NOMO-1 (cell line): ENCODE data around the gene FBLN1.
"Not testable (repeated sequence)": the region's sequence is repeated elsewhere in the genome, so short reads cannot be mapped to it uniquely, and the experiment has no call there.

ENCODE experiments used
- DNase-seq, 2 experiments: peaks; one replicate each; lab custom pipeline; 2025; ENCODE audit not compliant: unreplicated experiment in 2 of 2; lab: John Stamatoyannopoulos, UW

Gene FBLN1

DNA sequence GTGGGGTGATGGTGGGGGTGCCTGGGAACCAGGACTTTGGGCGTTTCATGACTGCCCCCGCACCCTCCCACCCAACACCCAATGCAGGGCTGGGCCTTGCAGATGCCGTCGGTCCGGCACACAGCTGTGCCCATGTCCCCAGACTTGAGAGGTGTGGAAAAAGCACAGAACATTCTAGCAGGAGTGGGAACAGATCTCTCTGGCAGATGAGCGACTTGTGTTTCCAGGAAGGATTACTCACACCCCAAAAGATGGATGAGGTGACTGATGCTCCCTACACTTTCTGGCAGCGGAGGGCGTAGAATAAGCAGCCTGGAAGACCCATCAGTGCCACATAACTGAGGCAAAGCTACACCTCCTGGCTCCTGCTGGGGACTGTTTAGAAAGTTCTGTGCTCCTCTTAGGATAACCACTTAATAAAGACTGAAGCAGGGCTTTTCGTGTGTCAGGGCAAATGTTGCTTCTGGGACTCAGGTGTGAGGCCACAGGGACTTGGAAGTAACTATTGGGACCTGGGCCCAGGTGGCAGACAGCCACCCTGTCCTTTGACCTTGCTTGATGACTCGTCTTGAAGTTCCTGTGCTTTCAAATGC lies 24.2 kb downstream of the FBLN1 start:
- no peak for DNase-seq

DNA sequence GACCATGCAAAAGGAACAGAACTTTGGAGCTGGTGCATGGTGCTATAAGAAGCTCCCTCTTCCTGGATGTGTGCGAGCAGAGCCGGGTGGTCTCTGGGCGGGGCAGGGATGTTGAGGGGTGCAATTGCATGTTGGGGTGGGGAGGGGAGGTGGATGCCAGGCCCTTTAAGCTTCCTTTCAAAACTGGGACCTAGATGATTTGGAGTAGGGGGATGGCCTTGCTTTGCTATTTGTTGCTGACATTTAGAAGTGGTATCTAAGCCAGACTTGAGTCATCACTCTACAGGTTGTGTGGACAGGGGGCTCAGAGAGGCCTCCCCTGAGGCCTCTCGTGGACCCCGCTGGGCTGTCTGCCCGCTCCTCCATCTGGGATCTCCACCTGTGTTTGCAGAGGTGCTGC lies 24.8 kb downstream of the FBLN1 start:
- DNase-seq: no peak

DNA sequence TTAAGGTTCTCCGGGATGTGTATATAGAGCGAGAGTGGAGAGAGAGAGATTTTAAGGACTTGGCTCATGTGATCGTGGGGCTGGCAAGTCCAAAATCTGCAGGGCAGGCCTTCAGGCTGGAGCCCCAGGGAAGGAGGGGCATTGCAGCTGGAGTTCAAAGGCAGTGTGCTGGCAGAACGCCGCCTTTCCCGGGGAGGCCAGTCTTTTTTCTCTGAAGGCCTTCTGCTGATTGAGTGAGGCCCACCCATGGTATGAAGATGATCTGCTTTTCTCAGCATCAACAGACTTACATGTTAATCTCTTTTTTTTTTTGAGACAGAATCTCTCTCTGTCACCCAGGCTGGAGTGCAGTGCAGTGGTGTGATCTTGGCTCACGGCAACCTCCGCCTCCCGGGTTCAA lies 25.4 kb downstream of the FBLN1 start:
- DNase-seq: no peak

DNA sequence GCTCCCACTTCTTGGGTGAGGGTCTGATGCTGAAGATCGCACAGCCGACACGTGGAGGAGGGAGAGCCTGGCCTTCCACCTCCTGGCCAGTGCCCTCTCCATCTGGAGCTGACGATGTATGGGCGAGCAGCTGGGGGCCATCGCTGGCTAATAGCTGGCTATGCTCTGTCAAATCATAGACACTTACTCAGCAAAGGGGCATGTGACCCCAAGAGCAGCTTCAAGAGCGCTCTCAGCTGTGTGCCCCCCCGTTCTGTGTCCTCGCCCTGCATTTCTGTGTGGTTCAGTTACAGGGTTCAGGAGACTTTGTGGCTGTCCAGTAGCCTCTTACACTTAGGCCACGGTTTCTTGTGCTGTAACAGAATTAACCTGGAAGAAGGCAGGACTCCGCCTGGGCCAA lies 26.4 kb downstream of the FBLN1 start:
- no peak for DNase-seq

DNA sequence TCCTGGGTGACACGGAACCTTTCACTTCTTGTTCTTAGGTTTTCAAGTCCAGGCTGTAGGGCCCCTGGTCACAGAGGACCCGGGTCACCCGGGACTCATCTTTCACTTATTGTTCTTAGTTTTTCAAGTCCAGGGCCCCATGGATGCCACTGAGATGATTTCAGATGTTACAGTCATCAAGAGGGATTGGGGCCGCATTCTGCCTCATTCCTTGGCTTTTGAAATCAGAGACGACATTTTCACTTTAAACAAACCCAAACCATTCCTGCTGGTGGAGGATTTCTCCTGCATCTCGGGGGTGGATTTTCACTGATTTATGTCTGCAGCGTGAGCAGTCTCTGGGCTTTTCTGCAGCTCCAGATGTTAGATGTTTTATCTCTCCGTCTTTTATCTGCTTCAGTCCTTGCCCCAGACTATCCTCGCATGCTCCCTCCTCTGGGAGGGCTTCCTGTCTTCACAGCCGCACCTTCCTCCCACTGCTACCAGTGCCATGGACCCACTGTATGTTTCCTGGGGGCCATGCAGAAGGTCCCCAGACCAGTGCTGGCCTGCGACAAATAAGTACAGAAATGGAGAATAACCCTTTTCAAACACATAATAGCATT lies 27.4 kb downstream of the FBLN1 start:
- no peak for DNase-seq

DNA sequence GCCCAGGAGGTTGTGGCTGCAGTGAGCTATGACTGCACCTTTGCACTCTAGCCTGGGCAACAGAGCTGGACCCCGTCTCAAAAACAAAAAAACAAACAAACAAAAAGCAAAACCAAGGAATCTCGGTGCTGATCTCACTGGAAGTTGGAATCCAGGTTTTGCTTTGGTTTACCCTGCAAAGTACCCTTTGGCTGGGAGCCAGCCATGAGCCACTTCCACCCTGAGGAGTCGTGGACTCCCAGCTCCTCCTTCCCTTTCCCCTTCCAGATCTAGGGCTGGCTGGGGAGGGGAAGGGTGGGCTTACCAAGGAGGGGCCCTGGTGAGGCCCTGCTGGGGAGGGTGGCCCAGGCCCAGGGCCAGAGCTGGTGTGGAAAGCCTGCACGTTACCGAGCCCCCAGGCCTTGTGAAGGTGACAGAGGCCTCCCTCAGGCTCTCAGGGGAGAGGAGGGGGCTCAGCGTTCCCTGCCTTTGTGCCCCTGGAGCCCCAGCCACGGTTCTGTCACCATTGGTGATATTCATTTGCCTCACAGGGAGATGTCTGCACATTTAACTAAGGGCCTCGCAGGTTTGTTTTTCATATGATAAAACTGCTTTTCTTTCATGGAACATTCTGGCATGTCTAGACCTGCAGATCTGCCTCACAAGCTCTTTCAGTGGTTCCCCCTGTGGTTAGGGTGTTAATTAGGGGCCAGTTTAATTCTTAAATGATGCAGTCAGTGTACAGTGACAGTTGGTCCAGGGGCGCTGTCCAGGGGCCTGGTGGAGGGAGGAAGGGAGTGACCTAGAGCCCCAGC lies 29.0 kb downstream of the FBLN1 start:
- no peak for DNase-seq

DNA sequence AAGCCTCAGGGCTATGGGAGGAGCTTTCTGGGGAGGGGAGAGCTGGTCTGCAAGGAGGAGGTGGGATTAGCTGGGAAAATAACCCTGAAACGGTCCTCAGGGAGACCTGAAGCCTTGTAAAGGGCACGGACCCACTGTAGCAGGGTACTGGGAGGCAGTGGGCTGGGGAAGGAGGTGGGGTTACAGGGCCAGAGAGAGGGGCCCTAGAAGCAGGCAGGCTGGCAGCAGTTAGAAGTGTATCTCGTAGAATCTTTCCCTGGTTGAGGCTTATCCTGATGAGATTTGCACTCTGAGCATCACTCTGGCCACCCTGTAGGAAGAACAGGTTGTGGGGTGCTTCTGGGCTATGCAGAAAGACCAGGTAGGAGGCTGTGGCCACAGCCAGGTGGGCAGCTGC lies 29.6 kb downstream of the FBLN1 start:
- no peak for DNase-seq

DNA sequence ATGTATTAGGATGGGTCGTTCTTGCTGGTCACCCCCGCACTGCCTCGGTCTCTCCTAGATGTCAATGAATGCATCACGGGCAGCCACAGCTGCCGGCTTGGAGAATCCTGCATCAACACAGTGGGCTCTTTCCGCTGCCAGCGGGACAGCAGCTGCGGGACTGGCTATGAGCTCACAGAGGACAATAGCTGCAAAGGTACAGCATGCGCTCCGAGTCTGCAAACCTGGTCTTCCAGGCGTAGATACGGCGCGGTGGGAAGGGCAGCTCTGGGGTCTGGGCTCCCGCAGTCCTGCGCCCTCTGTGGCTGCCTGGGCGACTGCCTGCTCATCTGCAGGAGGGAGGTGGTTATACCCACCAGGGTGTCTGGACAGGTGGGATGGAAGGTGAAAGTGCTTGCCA lies 31.0 kb downstream of the FBLN1 start:
- no peak for DNase-seq

DNA sequence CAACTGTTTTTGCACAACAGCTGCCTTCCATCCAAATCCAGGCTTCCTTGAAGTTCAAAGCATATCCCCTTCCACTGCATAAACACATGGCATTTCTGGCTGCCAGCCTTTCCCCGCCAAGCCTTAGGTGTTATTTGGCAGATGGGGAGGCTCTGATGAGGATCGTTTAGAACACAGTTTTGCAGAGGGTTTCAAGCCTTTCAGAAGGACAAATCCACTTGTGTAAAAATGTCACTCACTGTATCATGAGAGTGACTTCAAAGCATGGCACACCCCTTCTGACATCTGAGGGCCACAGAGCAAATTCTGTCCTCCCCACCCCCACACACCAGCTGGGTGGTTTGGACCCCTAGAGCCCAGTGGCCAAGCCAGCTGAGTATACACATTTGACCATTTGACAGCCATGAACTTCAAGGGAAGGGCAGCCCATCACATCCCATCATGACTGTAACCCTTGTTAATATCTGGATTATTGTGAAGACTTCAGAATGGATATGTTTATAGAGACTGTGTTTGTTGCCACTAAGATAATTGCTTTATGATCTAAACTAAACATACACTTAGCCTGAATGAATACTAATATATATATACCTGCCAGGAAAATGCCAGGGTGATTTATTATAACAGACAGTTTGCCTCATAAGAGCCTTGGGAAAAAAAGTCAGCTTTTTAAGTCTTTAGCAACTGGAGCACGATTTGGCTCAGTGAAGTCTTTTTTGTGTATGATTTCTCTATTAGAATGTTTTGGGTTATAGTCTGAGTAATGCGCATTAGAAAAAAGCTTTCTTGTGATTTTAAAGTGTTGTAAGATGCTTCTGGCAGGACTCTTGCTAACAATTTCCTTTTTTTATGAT lies 31.9 kb downstream of the FBLN1 start:
- DNase-seq: no peak

DNA sequence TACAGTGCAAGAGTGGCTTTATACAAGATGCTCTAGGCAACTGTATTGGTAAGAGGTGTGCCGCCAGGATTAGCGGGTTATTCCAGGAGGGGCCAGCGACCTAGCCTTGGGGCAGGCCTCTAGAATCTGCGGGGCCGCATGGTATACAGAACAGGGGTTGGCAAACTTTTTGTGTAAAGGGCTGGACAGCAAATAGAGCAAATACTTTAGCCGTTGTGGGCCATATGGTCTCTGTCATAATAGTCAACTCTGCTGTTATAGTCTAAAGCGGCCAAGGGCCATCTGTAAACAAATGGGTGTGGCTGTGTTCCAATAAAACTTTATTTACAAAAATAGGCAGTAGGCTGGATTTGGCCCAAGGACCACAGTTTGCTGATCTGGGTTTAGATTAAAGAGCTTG lies 32.6 kb downstream of the FBLN1 start:
- no peak for DNase-seq

DNA sequence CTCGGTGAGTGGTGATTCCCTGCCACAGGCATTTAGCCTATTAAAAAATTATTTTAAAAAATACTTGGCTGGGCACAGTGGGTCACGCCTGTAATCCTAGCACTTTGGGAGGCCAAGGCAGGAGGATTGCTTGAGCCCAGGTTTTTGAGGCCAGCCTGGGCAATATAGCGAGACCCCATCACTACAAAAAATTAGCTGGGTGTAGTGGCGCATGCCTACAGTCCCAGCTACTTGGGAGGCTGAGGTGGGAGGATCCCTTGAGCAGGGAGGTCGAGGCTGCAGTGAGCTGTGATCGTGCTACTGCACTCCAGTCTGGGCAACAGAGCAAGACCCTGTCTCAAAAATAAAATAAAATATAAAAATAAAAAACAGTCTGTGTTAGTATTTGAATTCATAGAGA lies 33.2 kb downstream of the FBLN1 start:
- not testable (repeated sequence) for DNase-seq

DNA sequence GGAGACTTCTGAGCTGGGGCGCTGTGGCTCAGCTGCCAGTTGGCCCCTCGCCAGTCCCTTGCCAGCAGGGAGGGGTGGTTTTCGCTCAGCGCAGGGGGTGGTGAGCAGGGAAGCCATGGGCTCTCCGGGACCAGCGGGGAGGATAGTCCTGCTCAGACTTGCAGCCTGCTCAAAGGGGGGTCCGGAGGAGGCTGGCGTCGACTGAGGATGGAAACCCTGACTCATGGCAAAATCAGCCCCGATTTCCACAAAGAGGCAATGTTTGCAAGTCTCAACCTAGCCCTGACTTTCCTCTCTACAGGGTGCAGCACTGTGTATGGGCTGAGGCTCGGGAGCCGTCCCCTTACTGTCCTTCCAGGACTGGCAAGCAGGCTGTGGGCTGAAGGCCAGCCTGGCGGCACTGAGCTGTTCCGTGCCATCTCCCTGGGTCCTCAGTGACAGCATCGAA lies 35.1 kb downstream of the FBLN1 start:
- DNase-seq: no peak

DNA sequence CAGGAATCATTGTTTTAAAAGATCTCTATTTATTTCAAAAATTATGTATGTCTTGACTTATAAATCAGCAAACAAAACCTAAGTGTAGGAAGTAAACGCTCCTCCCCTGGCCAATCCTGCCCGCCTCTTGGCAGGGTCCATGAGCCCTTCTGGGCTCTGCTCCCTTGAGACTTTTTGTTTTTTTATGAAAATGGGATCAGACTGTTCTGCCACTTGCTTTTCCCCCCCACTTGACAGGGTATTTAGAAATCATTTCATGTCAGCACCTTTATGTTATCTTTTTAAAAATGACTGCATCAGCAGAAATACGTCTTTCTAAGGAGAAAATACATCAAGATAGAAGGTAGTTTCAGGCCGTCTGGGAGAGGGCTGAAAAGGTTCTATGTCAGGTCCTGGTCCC lies 35.6 kb downstream of the FBLN1 start:
- no peak for DNase-seq

DNA sequence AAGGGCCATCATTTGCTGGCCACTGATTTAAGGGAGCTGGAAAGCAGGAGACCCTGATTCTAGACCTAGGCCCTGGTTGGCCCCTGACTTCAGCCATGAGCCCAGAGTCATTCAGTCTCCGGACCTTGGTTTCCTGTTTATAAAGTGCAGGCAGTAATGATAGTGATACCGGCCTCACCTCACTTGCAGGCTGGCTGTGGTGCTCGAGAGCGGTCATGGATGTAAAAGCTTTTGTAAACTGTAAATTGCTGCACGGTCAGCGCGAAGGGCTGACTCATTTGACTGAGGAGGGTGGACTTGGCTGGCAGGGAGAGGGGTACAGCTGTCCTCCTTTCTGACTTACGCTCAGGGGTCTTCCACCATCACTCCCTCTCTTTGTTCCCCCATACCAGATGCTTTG lies 37.4 kb downstream of the FBLN1 start:
- no peak for DNase-seq

DNA sequence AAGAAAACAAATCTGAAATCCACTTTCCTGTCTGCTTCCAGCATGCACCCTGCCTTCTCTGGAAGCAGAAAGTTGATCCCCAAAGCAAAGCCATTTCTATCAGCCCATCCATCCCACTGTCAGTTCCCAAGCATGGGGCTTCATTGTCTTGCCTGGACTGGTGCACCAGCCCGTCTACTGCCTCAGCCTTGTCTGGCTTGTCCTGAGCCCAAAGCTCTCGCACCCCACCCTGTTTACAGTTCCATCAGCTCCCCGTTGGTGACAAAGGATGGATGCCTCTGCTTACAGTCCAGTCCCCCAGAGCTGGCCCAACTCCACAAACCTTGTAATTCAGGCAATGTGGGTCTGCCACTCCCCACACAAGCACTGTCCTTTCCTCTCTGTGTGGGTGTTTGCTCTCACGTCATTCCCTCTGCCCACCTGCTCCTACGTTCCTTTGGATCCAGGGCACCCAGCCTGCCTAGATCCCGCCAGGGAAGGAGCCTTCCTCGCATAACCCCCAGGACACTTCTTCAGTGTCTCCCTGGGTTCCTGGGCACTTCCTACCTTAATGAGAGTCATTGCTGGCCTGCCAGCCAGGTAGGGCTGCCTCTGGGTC lies 38.8 kb downstream of the FBLN1 start:
- no peak for DNase-seq

DNA sequence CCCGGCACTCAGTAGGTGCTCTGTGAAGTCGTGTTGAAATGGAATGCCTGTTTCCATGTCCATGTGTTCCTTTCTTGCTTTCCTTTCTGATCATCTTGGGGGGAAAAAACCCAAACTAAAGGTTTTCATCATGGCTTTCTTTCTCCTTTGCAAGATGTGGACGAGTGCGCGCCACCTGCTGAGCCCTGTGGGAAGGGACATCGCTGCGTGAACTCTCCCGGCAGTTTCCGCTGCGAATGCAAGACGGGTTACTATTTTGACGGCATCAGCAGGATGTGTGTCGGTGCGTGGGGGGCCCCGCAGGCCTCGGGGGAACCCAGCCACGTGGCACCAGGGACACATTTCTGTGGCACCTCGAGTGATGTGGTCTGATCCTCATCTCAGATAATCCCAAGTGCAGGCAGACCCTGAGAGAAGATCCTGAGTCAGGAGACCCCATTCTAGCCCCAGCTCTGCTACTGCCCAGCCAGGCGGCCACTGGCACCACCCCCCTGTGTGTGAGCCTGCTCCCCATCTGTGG lies 39.4 kb downstream of the FBLN1 start:
- DNase-seq: no peak

DNA sequence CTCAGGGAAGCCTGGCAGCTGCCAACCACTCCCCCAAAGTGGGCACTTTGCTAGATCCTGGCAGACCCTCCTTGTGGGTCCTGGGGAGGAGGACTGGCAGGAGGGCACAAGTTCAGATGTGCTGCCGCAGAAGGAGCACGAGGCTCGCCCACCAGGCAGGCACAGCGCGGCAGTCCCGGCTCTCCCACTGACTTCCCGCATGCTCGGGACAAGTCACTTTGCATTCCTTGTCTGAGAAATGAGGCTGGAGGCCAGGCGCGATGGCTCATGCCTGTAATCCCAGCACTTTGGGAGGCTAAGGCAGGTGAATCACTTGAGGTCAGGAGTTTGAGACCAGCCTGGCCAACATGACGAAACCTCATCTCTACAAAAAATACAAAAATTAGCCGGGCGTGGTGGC lies 40.1 kb downstream of the FBLN1 start:
- not testable (repeated sequence) for DNase-seq

DNA sequence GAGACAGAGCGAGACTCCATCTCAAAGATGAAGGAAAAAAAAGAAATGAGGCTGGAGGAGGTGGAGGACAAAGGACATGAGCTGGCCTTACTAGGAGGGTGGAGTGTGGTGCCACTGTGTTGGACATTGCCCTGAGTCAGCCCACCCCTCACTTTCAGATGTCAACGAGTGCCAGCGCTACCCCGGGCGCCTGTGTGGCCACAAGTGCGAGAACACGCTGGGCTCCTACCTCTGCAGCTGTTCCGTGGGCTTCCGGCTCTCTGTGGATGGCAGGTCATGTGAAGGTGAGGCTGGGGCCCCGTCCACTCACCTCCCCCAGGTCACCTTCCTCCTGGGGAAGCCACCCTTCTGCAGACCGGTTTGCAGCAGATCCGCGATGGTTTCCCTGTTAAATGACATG lies 40.6 kb downstream of the FBLN1 start:
- no peak for DNase-seq

DNA sequence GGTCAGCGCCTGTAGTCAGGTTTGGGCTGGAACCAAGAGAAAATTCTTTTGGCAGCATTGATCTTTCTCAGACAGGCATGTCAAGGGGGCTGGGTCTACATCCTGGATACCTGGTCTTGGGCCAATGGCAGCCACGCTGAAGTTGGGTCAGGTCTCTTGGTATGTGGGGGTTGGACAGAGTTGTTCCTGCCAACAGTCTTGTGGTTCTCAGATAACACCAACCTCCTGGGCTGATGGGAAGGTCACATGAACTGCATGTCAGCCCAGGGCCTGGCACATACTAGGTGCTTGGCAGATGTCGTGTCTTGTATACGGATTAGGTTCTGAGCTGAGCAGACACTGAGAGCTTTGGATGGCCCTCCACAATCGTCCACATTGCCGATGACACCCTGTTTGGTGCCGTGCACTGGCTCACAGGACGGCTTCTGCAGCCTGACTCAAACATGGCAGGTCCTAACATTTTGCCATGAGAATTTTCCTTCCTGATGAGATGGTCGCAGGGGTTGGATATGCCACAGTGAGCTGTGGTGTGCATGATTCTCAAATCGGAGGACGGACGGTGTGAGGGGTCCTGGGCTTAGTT lies 42.0 kb downstream of the FBLN1 start:
- DNase-seq: no peak

DNA sequence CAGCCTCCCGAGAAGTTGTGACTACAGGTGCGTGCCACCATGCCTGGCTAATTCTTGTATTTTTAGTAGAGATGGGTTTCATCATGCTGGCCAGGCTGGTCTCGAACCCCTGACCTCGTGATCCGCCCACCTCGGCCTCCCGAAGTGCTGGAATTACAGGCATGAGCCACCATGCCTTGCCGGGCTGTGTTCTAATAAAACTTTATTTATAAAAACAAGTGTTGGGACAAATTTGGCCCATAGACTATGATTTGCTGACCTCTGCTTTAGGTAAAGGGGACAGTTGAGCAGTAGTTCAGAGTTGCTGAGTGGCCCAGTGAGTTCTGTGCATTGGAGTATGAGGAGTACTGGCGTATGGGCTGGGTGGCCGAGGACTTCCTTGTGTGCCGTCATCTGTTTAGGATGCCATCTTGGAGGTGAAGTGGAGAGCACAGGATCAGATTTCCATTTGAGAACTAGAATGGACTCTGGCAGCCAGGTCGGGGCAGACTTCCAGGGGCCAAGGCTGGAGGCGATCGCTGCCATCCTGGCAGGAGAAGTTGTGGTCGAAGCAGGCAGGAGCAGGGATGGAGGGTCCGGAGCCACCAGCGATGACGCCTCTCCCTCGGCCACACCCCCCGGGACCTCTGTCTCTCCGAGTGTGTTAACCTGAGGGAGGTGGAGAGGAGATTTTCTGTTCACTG lies 43.8 kb downstream of the FBLN1 start:
- DNase-seq: no peak
